Liver (tissue), 3 donors: ENCODE results near the gene CSNK2B.

Source experiments
- CTCF ChIP-seq: fragments of 150-350 bp; IDR thresholded peaks from 2 replicates; pipeline ENCODE4 v1.5.1; 2017; ENCODE audit warnings: improper control_type of control experiment, low read depth, low read length; ENCODE audit not compliant: missing input control
- MAX ChIP-seq: IDR thresholded peaks from 2 replicates; pipeline ENCODE4 v1.6.1; 2016; ENCODE audit warnings: antibody characterized with exemption
- NR2F2 ChIP-seq: IDR thresholded peaks from 2 replicates; pipeline ENCODE4 v1.6.1; 2016; ENCODE audit warnings: antibody characterized with exemption
- RAD21 ChIP-seq, 2 donors: IDR thresholded peaks; 2 replicates each; pipeline ENCODE4 v1.6.1; 2016; ENCODE audit warnings: antibody characterized with exemption in 2 of 2, mild to moderate bottlenecking in 2 of 2
- RXRA ChIP-seq, 2 donors: IDR thresholded peaks; 2 replicates each; pipeline ENCODE4 v1.6.1; 2017 to 2018; ENCODE audit warnings: antibody characterized with exemption in 2 of 2, mild to moderate bottlenecking in 1 of 2
- SP1 ChIP-seq: IDR thresholded peaks from 2 replicates; pipeline ENCODE4 v1.6.1; 2018; ENCODE audit warnings: antibody characterized with exemption, mild to moderate bottlenecking
- ZBTB33 ChIP-seq: IDR thresholded peaks from 2 replicates; pipeline ENCODE4 v1.6.1; 2016; ENCODE audit warnings: antibody characterized with exemption
- donor health status: healthy.
- donor health status: healthy.

- TF ChIP-seq CTCF (no peak), ZBTB33 (no peak), SP1 (no peak), RXRA (IDR thresholded peaks at IDR 0.05) (no peak), MAX (no peak), RAD21 (IDR thresholded peaks at IDR 0.05) (no peak), NR2F2 (no peak)
Observed at GRCh38 chr6:31692353-31692752, 26.5 kb downstream of the CSNK2B start.
